ENCODE data around the gene KIAA0825. TPM values are rescaled to one million over a fixed set of nuclear protein-coding genes. Genes with fewer than 3 reads are reported as not detected.

KIAA0825 gene
- total RNA-seq, 2 experiments from 2014 or later = 0.19 to 0.32 TPM

DNA sequence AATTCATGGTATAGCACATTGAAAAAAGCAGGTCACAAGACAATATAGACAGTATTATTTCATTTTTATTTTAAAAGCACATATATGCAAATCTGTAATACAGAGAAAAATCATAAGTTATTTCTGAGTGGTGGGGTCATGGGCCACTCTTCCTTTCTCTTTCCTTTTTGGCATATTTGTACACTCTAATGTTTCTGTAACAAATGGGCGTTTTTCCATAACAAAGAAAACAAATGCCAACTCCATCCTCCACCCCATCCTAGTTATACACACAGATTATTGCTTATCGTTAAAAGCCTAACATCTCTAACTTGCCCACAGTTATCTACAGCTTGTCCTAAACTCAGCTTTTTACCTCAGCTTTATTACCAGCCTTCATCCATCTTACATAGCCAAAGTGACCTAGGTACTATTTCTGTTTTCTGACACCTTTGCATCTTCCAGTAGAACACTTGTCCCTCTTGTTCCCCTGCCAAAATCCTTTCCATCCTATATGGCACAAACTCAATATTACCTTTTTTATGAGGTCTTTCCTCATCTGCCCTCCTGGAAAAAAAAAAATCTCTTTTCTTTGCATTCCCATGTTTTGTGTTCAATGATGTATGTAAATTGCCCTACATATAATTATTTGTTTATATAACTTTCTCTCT is 4.1 kb downstream of the KIAA0825 start:
- no peaks in the 10 kb centered on the region for H3K9me3 ChIP-seq (ENCODE audit: low read length)
- no peaks in the 10 kb centered on the region for H3K9me2 ChIP-seq (ENCODE audit: insufficient read depth, low read length)
- no peak overlapping the region for H3K4me2 ChIP-seq (ENCODE audit: low read length)
- intact Hi-C loops (cut with micrococcal nuclease; ENCODE audit: unreplicated experiment) = loop anchor here (5.0 kb wide), 1 partner anchor 118 kb away; no protein-coding TSS in a partner anchor
- ChIA-PET CTCF (ENCODE audit: unreplicated experiment) (no interaction called here), POLR2A (no interaction called here)
- BruUV-seq (replicated peaks) = no TSS peak
- H3K79me2 ChIP-seq (ENCODE audit: insufficient read depth, low read depth, low read length) = peaks cover 10% of the 10 kb centered on the region
- H3K36me3 ChIP-seq (ENCODE audit: insufficient read depth, low read length) = no peaks in the 10 kb centered on the region
- H3K4me1 ChIP-seq (ENCODE audit: insufficient read depth, low read length, poor library complexity, severe bottlenecking) = peaks cover 9% of the 10 kb centered on the region
- DNase-seq (ENCODE audit: low spot score) = no peak
- H3K27ac ChIP-seq (ENCODE audit: low read depth, low read length, poor library complexity, severe bottlenecking) = no peak overlapping the region
- TF ChIP-seq, protein P1, sequence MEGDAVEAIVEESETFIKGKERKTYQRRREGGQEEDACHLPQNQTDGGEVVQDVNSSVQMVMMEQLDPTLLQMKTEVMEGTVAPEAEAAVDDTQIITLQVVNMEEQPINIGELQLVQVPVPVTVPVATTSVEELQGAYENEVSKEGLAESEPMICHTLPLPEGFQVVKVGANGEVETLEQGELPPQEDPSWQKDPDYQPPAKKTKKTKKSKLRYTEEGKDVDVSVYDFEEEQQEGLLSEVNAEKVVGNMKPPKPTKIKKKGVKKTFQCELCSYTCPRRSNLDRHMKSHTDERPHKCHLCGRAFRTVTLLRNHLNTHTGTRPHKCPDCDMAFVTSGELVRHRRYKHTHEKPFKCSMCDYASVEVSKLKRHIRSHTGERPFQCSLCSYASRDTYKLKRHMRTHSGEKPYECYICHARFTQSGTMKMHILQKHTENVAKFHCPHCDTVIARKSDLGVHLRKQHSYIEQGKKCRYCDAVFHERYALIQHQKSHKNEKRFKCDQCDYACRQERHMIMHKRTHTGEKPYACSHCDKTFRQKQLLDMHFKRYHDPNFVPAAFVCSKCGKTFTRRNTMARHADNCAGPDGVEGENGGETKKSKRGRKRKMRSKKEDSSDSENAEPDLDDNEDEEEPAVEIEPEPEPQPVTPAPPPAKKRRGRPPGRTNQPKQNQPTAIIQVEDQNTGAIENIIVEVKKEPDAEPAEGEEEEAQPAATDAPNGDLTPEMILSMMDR (conservative IDR thresholded peaks at IDR 0.05; ENCODE audit: low read length) = no peak
- TF ChIP-seq EZH2phosphoT487 (IDR thresholded peaks at IDR 0.05; ENCODE audit: borderline replicate concordance, low read depth, low read length) = no peak
- H3K4me3 ChIP-seq (ENCODE audit: low read depth, low read length, poor library complexity, severe bottlenecking) = no peak overlapping the region
- H2AFZ ChIP-seq (ENCODE audit: low read length) = no peak overlapping the region
- H4K20me1 ChIP-seq (ENCODE audit: insufficient read depth, low read length) = 0 out of 2 replicates have a peak, but pooled peaks cover 5% of the 10 kb centered on the region

DNA sequence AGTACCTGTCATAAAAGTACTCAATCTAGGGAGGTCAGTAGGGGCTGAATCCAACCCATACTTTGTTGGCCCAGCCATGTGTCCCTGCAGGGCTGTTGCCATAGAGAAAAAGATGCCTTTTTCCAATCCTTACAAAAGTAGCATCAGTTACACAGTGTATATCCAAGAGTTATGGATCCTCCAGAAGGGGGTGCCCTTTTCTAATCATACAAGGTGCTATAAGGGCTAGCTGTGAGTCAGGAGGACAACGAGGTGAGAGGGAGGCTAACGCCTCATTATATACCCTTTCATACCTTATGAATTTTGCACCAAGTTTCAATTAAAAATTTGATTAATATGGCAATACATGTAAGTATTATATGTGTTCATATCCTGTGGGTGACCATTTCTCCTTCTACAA is 4.8 kb downstream of the KIAA0825 start:
- TF ChIP-seq, protein P1 (conservative IDR thresholded peaks at IDR 0.05; ENCODE audit: low read length) = peak; percentile 70
- TF ChIP-seq EZH2phosphoT487 (IDR thresholded peaks at IDR 0.05; ENCODE audit: borderline replicate concordance, low read depth, low read length) = no peak
- Histone ChIP-seq H3K36me3 (ENCODE audit: insufficient read depth, low read length) (no peaks in the 10 kb centered on the region), H4K20me1 (ENCODE audit: insufficient read depth, low read length) (no peaks in the 10 kb centered on the region), H3K4me2 (ENCODE audit: low read length) (no peak overlapping the region), H3K79me2 (ENCODE audit: insufficient read depth, low read depth, low read length) (peaks cover 6% of the 10 kb centered on the region; the same call in 1 of the 2 replicates), H2AFZ (ENCODE audit: low read length) (no peak overlapping the region), H3K9me3 (ENCODE audit: low read length) (no peaks in the 10 kb centered on the region), H3K27ac (ENCODE audit: low read depth, low read length, poor library complexity, severe bottlenecking) (no peak overlapping the region), H3K4me1 (ENCODE audit: insufficient read depth, low read length, poor library complexity, severe bottlenecking) (peaks cover 8% of the 10 kb centered on the region), H3K9me2 (ENCODE audit: insufficient read depth, low read length) (no peaks in the 10 kb centered on the region), H3K4me3 (ENCODE audit: low read depth, low read length, poor library complexity, severe bottlenecking) (no peak overlapping the region)
- POLR2A ChIA-PET = no interaction called here
- CTCF ChIA-PET (ENCODE audit: unreplicated experiment) = no interaction called here
- intact Hi-C loops (cut with micrococcal nuclease; ENCODE audit: unreplicated experiment) = loop anchor here (5.0 kb wide), 1 partner anchor 119 kb away; no protein-coding TSS in a partner anchor
- BruUV-seq (replicated peaks) = no TSS peak
- DNase-seq (ENCODE audit: low spot score) = peak; percentile 44

DNA sequence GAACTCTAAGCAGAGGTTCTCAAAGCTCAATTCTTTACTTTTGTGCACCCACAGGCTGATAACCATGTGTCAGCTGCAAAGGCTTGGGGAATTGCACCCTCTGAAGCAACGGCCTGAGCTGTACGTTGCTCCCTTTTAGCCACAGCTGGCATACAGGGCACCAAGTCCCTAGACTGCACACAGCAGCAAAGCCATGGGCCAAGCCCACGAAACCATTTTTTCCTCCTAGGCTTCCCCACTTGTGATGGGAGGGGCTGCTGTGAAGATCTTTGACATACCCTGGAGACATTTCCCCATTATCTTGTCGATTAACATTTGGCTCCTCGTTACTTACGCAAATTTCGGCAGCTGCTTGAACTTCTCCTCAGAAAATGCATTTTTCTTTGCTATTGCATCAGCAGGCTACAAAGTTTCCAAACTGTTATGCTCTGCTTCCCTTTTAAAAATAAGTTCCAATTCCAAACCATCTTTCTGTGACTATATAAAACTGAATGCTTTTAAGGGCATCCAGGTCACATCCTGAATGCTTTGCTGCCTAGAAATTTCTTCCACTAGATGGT is 23.0 kb downstream of the KIAA0825 start:
- no peak for TF ChIP-seq EZH2phosphoT487 (IDR thresholded peaks at IDR 0.05; ENCODE audit: borderline replicate concordance, low read depth, low read length)
- TF ChIP-seq, protein P1 (conservative IDR thresholded peaks at IDR 0.05; ENCODE audit: low read length) = no peak
- Histone ChIP-seq H3K36me3 (ENCODE audit: insufficient read depth, low read length) (no peaks in the 10 kb centered on the region), H3K79me2 (ENCODE audit: insufficient read depth, low read depth, low read length) (no peaks in the 10 kb centered on the region), H3K4me2 (ENCODE audit: low read length) (no peak overlapping the region), H3K9me2 (ENCODE audit: insufficient read depth, low read length) (no peaks in the 10 kb centered on the region), H4K20me1 (ENCODE audit: insufficient read depth, low read length) (no peaks in the 10 kb centered on the region), H3K27ac (ENCODE audit: low read depth, low read length, poor library complexity, severe bottlenecking) (no peak overlapping the region), H3K9me3 (ENCODE audit: low read length) (no peaks in the 10 kb centered on the region), H2AFZ (ENCODE audit: low read length) (no peak overlapping the region), H3K4me1 (ENCODE audit: insufficient read depth, low read length, poor library complexity, severe bottlenecking) (no peaks in the 10 kb centered on the region), H3K4me3 (ENCODE audit: low read depth, low read length, poor library complexity, severe bottlenecking) (no peak overlapping the region)
- BruUV-seq (replicated peaks) = no TSS peak
- intact Hi-C loops (cut with micrococcal nuclease; ENCODE audit: unreplicated experiment) = no loop called here
- ChIA-PET CTCF (ENCODE audit: unreplicated experiment) (no interaction called here), POLR2A (interaction anchor here (0.6 kb wide), 3 partner anchors 10 to 259 kb away, joined by 3 to 4 read pairs (median 3); no protein-coding TSS in a partner anchor)
- no peak for DNase-seq (ENCODE audit: low spot score)
